Measurements from ENCODE around the gene ANP32E.
"Not testable (repeated sequence)": the region's sequence is repeated elsewhere in the genome, so short reads cannot be mapped to it uniquely, and the experiment has no call there.

ANP32E gene

DNA sequence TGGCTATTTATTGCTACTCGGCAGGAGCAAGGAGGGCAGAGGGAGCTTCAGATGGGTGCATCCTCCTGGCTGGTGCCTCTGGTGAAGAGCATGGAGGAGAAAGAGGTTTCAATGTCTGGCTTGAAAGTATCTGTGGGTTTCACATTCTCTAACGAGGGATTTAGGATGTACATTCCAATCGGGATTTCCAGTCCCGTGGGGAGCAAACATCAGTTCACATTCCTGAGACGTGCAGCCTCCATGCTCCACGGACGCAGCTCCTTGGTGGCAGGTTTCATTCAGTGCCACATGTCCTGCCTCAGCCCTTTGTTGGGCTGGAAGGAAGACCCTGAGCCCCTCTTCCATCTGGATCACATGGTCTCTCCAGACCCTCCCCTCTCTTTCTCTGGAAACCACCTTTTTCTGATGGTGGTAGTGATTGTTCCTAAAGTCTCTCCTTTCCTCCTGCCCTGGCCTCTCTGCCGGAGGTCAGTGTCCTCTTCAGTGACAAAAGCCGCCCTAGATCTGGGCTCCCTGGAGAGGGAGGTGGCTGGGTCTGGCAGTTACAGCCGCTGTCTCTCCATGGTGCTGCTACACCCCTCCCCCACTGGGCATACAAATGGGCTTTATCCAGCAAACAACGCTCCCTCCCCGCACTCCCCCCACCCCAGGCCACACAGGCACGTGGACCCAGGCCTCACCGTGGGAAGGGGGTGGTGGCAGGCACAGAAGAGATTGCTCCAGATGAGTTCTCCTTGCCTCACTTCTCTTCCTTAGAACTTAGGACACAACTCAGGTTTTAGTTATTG, 20.8 kb upstream of the ANP32E start:
- no peak for DNase-seq (ENCODE audit: low read depth)

DNA sequence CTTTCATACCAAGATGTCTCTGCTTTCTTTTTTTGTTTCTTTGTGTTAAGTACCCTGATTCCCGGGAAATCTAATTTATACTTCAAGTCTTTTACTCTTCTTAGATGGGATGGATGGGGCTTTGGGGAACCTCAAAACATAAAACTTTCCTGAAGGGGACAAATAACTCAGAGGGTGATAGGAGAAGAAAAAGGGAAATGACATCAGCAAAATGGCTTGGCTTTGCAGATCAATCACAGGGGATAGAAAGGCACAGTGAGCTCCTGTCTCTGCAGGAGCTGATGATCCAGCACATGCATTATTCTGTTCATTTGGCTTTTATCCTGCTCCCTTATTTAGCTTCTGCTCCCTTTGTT, 20.3 kb upstream of the ANP32E start:
- no peak for DNase-seq (ENCODE audit: low read depth)

DNA sequence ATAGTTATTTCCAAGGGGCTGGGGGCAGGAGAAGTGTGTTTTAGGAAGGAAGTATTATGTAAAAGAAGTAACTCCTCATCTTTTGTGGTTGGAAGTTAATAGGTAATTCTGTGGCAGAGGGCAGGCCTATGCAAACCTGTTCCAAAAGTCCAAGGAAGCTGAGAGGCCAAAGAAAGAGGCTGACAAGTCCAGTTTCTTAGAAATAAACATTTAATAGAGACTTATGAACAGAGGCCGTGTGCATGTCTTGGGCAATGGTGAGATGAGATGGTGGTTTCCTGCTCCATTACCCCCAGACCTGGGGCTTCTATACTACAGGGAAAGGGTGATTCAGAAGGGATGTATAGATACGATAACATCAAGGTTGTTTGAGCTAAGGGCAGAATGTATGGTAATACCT, 14.0 kb upstream of the ANP32E start:
- no peak for DNase-seq (ENCODE audit: low read depth)

DNA sequence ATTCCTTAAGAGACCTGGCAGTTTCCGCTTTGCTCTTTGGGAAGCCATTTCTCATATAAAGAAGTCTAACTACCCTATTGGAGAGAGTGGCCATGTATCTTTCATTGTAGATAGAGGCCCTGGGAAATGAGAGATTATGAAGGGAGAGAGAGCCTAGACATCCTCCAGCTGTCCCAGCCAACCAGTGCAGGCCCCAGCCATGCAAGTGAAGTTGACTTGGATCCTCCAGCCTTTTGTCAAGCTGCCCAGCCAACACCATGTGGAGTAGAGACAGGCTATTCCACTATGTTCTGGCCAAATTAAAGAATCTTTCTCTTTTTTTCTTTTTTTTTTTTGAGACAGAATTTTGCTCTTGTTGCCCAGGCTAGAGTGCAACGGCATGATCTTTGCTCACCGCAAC, 7.1 kb upstream of the ANP32E start:
- DNase-seq (ENCODE audit: low read depth) = no peak

DNA sequence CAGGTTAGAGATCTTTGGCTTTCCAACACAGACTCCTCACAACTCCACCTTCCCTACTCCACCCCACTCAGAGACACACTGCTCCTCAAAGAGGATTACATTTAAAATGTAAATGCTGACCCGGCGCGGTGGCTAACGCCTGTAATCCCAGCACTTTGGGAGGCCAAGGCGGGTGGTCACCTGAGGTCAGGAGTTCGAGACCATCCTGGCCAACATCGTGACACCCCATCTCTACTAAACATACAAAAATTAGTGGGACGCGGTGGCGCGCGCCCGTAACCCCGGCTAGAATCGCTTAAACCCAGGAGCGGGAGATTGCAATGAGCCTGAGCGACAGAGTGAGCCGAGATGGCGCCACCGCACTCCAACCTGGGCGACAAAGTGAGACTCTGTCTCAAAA, 1.8 kb upstream of the ANP32E start:
- DNase-seq (ENCODE audit: low read depth) = no peak

DNA sequence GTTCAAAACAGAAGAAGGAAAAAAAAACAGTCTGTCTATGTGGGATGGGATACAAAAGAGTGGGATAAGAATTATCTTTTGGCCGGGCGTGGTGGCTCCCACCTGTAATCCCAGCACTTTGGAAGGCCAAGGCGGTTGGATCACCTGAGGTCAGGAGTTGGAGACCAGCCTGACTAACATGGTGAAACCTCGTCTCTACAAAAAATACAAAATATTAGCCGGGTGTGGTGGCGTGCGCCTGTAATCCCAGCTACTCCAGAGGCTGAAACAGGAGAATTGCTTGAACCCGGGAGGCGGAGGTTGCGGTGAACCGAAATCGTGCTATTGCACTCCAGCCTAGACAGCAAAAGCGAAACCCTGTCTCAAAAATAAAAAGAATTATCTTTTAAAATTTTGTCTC, 1.3 kb upstream of the ANP32E start:
- DNase-seq (ENCODE audit: low read depth) = not testable (repeated sequence)

DNA sequence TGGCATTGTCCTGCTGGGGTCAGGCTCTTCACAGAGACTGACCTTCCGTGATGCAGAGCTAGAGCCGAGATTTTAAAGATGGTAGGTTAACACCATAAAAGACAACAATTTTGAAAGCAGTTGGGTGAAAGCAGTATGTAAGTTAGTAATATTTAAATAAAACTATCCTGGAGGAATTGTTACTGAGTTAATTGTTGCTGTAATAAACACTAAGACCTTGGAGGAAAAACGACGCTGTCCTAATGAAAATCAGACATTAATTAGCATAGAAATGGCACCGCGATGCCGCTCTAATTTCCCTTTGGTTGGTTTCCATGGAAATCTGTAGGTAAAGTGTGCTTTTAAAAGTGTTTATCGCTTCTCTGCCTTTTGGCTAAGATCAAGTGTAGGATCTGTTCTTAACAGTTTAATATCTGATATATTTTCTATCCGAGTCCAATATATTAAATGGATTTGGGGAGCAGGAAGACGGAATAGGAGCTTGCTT, 745 bp upstream of the ANP32E start:
- DNase-seq (ENCODE audit: low read depth) = no peak

DNA sequence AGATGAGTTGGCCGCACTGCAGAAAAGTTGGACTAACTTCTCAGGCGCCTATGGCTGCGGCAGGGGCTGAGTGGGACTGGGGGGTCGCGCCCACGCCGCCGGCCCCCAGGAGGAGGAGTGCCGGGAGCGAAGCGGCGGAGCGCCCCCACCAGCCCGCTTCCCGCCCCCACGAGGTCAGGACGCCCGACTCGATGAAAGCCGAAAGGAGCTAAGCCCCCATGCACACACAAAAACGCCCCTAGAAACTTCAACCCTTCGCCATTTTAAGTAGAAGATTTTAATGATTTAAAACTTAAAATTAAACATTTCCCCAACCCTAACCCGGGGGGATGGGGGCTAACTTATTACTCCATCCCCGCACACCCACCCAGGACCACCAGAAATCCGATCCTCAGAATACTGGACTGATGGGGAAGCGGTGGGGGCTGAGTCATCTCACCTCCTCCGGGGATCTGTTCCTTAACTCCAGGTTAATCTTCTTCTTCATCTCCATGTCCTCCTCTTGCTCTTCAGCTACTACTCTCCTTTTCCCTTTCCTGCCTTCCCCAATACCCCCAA, 539 bp downstream of the ANP32E start:
- DNase-seq (ENCODE audit: low read depth) = no peak

DNA sequence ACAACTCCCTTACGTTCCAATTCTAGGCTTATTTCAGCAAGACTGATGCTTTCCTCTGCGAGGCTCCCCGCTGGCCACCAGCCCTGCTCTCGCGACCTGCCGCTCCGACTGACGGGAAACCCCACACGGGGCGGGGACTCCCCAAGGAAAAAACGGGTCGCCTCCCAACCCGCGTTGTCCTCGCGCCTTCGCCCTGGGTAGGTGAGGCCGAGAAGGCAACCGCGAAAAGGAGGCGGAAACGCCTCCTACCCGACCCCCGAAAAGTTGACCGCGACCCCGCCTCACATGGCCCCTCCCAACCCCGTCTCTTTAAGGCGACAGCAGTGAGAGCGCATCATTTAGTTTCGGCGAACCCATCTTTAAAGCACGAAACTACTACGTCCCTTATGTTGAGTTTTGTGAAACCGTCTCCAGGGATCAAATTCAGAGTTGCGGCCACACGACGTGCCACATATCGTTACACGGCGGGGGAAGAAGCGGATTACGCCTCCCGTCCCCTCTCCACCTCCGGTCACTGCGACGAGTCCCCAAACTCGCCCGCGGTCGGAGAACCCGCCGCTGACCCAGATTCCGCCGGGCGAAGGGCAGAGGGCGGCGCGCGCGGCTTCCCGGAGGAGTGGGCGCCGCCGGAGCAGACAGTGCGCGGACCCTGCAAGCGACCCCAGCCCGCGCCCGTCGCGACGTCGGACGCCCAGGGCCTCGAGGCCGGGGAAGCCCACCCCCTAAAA, 1.2 kb downstream of the ANP32E start:
- DNase-seq (ENCODE audit: low read depth) = peak; percentile 33

DNA sequence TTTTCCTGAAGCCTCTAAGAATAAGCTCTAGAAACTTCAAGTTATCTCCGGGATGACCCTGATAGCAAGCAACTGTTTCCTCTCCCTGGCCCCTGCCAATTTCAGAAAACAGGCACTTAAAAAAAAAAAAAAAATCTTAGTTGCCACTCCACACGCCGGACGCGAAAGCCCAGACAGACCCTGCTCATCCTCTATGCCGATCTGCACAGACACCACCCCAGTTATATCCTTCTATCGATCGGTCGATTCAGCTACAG, 1.7 kb downstream of the ANP32E start:
- no peak for DNase-seq (ENCODE audit: low read depth)

DNA sequence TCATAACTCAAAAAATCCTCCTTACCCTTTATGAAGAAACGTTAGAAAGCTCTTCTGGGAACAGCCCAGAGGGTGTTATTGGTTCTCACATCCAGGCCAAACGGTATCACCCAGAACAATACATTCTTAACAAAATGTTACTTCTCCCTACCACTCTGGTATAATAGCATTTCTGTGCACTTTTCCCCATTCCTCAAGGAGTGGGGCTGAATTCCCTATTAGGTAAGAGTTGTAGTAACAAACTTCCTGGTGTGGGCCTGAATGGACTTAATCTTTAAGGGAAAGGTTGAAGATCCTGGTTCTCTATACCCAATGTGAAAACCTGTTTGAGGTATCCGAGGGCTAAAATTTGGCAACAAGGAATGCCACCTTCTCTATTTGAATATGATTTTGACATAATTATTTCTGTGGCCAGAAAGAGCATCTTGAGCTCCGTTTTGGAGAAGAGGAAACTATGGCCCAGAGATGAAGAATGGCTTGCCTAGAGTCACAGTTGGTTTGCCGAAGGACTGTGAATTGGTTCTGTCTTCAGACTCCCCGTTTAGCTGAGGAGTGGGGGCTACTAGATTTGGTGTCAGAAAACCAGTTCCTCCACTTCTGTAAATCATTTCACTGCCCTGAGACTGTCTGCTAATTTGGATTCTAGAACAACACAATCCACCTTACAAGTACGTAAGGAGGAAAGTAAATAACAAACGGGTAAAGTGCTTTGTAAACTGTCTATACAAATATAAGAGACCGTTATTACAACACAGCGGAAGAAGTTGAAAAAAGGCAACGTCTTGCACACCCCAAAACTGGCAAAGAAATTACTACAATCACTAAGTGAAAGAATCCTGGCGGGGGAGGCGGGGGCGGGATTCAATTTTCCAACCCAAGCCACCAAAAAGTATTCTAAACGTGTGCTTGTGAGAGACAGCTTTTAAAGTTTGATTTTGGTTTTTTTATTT, 2.3 kb downstream of the ANP32E start:
- DNase-seq (ENCODE audit: low read depth) = no peak

DNA sequence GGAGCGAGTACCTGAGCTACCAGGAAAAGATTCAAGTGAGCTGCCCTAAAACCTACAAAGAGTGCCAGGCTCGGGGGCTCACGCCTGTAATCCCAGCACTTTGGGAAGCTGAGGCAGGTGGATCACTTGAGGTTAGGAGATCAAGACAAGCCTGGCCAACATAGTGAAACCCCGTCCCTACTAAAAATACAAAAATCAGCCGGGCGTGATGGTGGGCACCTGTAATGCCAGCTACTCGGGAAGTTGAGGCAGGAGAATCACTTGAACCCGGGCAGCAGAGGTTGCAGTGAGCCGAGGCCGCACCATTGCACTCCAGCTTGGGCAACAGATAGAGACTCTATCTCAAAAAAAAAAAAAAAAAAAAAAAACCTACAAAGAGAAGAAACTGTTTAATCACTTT, 3.0 kb downstream of the ANP32E start:
- DNase-seq (ENCODE audit: low read depth) = not testable (repeated sequence)

DNA sequence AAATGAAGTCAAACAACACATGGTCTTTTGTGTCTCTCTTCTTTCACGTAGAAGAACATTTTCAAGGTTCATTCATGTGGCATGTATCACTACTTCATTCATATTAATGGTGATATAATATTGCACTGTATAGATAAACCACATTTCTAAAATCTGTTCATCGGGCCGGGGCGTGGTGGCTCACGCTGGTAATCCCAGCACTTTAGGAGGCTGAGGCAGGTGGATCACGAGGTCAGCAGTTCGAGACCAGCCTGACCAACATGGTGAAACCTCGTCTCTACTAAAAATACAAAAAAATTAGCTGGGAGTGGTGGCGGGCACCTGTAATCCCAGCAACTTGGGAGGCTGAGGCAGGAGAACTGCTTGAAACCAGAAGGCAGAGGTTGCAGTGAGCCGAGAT, 7.7 kb downstream of the ANP32E start:
- DNase-seq (ENCODE audit: low read depth) = not testable (repeated sequence)

DNA sequence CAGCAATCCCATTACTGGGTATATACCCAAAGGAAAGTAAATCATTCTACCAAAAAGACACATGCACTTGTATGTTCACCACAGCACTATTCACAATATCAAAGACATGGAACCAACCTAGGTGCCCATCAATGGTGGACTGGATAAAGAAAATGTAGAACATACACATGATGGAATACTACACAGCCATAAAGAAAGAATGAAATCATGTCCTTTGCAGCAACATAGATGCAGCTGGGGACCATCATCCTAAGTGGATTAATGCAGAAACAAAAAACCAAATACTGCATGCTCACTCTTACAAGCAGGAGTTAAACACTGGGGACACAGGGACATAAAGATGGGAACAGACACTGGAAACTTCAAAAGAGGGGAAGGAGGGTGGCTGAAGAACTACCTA, 8.7 kb downstream of the ANP32E start:
- DNase-seq (ENCODE audit: low read depth) = no peak

DNA sequence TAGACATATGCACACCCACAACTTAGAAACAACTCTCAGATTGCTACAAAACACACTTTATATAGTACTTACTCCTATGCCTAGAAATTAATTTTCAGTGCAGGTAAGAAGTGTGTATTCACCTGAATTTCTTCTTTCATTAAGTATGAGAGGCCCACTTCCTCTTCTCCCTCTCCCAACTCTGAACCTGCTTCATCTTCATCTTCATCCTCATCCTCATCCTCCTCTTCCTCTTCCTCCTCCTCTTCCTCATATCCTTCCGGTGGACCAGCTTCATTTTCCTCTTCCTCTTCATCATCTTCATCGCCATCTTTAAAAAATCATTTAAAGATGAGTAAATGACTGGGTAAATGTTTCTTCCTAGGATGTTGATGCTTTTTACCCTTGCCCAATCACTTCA, 9.4 kb downstream of the ANP32E start:
- no peak for DNase-seq (ENCODE audit: low read depth)

DNA sequence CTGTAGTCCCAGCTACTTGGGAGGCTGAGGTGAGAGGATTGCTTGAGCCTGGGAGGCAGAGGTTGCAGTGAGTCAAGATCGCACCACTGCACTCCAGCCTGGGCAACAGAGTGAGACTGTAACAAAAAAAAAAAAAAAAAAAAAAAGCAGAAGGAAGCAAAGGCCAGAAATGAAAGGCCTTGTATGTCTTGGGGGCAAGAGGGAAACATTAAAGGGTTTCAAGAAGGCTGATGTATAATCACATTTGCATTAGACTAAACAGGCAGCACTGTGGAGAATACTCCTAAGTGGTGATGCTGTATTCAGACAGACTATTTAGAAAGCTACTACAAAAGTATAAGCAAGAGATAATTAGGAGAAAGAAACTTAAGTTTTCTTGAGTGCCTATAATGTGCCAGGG, 10.4 kb downstream of the ANP32E start:
- no peak for DNase-seq (ENCODE audit: low read depth)

DNA sequence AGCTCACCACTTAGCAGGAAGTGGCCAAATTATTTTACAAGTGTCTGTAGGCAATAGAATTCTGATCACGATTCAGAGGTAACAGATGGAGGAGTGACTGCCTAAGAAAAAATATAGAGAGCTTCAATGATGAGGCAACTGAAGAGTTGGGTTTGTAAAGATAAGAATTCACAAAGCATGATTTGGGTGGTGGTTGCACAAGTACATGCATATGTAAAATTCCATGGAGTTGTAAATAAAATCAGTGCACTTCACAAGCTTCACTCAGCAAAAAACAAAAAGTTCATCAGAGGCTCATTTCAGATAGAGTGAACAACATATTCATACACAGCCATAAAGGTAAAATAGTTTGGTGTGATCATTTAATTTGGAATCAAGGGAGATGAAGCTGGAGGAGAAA, 10.9 kb downstream of the ANP32E start:
- no peak for DNase-seq (ENCODE audit: low read depth)

DNA sequence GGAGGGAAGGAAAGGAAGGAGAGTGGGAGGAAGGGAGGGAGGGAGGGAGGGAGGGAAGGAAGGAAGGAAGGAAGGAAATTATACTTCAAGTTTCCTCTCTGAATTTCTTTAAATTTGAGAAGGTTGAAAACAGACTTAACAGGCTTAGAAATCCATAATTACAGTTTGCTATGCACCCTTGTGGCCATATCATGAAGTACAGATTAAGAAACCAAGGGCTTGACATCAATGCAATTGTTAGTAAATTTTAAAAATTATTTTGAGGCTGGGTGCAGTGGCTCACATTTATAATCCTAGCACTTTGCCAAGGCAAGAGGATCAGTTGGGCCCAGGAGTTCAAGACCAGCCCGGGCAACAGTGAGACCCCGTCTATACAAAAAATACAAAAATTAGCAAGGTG, 14.4 kb downstream of the ANP32E start:
- no peak for DNase-seq (ENCODE audit: low read depth)

DNA sequence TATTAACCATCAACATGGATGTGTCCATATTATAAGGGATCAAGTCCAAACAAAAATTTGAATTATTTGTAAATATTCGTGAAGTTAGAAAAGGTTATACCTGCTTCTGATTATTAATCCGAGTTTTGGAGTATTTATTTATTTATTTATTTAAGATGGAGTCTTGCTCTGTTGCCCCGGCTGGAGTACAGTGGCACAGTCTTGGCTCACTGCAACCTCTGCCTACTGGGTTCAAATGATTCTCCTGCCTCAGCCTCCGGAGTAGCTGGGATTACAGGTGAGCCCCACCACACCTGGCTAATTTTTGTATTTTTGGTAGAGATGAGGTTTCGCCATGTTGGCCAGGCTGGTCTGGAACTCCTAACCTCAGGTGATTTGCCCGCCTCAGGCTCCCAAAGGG, 20.1 kb downstream of the ANP32E start:
- not testable (repeated sequence) for DNase-seq (ENCODE audit: low read depth)

DNA sequence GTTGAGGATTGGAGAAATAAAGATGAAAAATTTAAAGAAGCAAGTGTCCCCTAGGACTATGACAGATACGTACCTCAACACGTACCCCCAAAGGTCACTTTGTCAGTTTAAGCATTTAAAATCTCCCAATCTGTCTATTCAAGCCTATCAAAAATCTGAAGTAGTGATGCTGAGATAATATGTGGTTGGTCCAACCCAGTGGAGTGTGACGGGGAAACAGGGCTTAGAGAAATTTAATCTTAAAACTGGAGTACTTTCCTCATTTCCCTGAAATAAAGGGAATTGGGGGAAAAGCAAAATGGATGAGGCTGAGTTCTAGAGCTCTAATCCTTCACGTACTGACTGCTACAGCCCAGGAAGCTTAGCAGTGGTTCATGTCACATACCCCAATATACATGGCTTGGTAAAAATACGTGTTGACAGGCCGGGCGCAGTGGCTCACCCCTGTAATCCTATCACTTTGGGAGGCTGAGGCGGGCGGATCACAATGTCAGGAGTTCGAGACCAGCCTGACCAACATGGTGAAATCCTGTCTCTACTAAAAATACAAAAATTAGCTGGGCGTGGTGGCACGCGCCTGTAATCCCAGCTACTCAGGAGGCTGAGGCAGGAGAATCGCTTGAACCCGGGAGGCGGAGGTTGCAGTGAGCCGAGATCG, 21.7 kb downstream of the ANP32E start:
- not testable (repeated sequence) for DNase-seq (ENCODE audit: low read depth)

DNA sequence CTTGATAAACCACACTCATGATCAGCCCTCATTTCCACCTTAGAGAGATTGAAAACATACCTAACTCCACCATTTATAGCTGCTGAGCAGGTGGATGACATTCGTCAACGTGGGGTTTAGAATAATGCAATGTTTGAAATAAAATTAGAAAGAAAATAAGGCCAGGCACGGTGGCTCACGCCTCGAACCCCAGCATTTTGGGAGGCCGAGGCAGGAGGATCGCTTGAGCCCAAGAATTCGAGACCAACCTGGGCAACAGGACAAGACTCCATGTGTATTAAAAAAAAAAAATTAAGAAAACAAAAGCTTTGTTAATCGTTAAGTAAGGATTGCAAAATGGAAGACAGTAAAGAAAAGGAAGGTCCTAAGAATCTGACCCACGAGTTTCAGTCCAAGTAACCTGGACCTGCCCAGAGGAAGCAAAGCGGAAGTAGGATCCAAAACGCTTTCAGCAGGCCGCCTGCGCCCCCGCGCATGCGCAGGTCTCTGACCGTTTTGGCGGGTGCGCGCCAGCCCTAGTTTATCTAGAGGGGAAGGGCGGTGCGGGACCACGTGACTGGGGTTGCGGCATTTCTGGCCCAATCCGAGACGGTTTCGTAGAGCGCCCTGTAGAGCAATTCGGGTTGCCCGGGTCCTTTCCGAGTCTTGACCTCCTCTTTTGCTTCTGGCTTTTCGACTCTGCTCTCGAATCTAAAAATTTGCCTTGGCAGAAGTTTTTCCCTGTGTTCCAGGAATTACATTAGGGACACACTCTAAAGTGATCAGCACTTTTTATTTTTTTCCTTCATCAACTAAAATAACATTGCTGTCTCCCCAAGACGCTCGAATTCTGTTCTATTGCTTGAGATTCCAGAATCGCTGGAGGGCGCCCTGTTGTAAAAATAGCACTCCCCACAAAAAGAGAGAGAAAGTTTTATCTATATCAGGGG, 22.5 kb downstream of the ANP32E start:
- DNase-seq (ENCODE audit: low read depth) = peak; percentile 90

All from stromal cell of bone marrow (primary cell).